Fibroblast of lung (primary cell): Measurements from ENCODE around the gene USP47.

ENCODE experiments used
- CTCF ChIP-seq, 2 donors: IDR thresholded peaks in 1 of 2; conservative IDR thresholded peaks in 1 of 2; 1 replicate in 1 of 2; 2 replicates in 1 of 2; pipeline ENCODE4 v1.5.1; 2011 to 2012; ENCODE audit warnings: low read length in 2 of 2, control low read depth in 1 of 2, inconsistent platforms in 1 of 2, low read depth in 1 of 2, mild to moderate bottlenecking in 1 of 2
- EZH2 ChIP-seq: IDR thresholded peaks from 2 replicates; pipeline ENCODE4 v1.5.1; 2012; ENCODE audit warnings: low read length, control low read depth, mild to moderate bottlenecking; ENCODE audit errors: missing control alignments

- no peak for TF ChIP-seq CTCF (conservative IDR thresholded peaks at IDR 0.05 in 1 of 2, IDR thresholded peaks at IDR 0.05 in 1 of 2; ENCODE audit: low read depth in 1 of 2, low read length in 2 of 2)
- TF ChIP-seq EZH2, result no peak
Measured at GRCh38 chr11:11982975-11983374, 141.2 kb downstream of the USP47 start.
